NCI-H82 (cell line): ENCODE measurements around the gene BRWD1.

Experiments used
- DNase-seq: peaks from one replicate; lab custom pipeline; 2025; lab: John Stamatoyannopoulos, UW

The BRWD1 gene

GRCh38 chr21:39327727-39328126, 14.3 kb upstream of the BRWD1 start:
- no peak for DNase-seq

DNA sequence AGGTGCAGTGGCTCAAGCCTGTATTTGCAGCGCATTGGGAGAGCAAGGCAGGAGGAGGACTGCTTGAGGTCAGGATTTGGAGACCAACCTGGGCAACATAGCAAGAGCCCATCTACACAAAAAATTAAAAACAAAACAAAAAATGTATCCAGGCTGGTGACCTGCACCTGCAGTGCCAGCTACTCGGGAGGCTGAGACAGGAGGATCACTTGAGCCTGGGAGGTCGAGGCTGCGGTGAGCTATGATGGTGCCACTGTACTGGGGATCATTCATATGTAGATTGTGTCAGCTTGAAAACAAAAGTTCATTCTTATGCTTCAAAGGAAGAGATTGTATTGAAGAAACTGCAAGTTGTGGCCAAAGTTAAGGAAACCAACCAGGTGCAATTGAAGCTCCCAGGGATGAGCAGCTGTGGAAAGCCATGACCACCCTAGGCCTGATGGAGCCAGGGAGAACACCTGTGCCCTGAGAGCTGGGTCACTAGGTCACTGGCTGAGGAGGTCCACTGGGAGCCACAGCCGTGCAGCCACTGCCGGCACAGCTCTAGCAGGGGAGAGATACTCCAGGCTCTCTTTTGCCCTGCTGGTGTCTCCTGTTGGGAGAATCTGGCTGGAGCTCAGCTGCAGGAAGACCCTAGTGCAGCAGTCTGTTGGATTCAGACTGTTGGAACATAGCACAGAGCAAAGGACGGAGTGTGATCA, 13.3 kb upstream of the BRWD1 start:
- DNase-seq = no peak

GRCh38 chr21:39325458-39325857, 12.0 kb upstream of the BRWD1 start:
- DNase-seq = no peak

DNA sequence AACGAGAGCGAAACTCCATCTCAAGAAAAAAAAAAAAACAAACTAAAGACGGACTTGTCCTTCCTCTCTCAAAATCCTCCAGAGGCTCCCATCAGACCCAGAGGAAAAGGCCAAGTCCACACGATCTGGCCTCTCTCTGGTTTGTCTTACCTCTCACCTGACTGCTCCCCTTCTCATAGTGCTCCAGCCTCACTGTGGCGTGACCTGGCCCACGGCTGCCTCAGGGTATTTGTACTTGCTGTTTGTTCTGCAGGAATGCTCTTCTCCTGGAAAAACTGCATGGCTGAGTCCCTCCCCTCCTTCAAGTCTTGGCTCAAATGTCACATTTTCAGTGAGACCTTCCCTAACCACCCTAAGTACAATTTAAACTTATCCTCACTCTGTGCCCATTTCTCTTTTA, 8.0 kb upstream of the BRWD1 start:
- no peak for DNase-seq

- DNase-seq = no peak
Observed at GRCh38 chr21:39319814-39320332, 6.4 kb upstream of the BRWD1 start.

- no peak for DNase-seq
Observed at GRCh38 chr21:39319251-39319756, 5.9 kb upstream of the BRWD1 start.

DNA sequence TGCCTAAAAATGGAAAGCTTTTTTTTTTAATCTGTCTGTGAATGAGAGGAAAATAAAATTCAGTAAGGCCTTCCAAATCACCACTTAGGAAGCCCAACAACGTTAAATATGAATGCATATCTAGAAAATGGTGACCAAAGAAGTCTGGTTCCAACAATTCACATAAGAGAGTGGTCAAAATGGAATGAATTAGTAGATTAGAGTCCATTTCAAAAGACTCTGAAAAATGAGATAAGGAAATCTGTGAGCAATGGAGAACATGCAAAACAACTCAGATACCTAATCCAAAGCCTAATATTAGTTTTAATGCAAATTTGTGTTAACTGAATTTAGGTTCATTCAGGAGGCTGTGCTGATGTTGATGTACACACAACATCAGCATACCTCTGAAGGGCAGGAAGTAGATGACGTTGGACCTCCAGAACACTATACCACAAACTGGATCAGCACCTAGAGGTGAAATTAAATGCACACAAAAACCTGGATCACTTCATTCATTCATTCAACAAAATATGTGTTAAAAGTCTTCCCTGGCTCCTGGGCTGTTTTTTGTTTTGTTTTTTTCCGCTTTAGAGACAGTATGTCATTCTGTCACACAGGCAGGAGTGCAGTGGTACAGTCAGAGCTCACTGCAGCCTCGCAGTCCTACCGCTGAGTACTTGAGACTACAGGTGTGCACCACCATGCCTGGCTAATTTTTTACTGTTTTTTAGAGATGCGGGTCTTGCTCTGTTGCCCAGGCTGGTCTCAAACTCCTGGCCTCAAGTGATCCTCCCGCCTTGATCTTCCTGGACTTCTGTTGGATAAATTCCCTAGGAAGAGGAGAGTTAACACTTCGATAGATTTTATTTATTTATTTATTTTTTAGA, 4.9 kb upstream of the BRWD1 start:
- DNase-seq = no peak

DNA sequence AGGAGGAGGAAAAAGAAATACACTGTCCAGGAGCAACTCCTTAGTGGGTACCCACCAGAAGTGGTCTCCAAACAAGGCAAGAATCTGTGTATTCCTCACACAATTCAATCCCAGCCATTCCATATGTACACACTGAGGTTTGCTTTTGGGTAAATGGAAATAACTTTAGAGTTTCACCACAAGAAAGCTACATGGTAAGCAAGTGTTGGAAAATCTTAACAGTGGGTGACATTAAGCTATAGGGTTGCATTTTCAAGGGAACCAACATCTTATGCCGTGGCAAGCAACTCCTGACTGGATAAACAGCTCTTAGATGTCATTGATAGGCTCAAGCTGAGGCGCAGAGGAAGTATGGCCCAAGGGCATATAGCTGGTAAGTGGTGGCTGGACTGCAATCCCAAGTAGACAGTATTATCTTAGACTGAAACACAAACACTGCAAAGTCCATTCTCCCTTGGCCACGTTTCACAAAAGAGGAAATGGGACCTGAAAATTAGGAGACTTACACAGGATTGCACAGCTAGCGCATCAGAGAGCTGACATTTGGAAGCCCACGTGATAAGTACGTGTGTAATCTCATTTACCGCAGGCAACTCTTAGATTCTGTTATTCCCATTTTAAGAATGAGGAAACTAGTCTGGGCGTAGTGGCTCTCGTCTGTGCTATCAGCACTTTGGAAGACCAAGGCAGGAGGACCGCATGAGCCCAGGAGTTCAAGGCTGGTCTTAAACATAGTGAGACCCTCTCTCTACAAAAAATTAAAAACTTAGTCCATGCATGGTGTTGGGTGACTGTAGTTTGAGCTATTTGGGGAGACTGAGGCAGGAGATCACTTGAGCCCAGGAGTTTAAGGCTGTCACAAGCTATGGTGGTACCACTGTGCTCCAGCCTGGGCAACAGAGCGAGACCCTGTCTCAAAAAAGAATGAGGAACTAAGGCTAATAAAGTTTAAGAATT, 4.0 kb upstream of the BRWD1 start:
- DNase-seq = peak; percentile 54

GRCh38 chr21:39316729-39317128, 3.3 kb upstream of the BRWD1 start:
- no peak for DNase-seq

- DNase-seq = no peak
Observed at GRCh38 chr21:39315603-39316445, 2.4 kb upstream of the BRWD1 start.

DNA sequence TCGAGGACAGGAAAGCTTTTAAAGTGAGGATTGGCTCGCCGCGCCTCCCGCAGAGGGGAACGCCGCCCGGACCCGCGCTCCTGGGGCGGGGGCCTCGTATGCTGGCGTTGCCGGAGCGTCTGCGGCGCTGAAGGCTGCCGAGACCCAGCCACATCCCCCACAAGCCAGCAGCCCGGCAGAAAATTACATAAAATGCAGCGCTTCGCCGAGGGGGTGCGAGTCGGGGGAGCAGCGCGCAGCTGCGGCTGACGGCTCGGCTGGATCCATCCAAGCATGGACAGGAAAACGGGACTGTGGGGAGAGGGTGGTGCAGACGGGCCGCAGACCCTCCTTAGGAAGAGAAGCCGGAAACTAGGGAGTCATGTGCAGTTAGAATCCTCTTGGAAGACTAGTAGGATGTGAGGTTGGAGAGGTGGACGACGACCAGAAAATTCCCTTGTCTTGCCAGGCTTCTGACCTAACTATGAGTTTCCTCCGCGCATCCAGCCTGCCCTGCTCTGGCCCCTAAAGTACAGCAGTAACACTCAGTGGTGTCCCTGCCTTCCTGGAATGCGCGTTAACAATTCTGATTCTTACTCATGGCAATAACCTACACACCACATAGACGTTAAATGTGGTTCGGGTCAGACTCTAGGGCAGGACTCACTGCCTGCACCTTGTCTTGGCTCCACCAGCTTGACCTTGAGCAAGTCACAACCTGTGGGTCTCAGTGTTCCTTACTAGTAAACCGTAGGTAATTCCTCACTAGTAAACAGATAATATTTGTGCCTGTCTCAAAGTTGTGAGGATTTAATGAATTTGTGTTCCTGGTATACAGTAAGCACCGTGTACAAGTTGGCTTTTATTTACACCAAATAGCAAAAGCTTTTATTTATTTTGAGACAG, 953 bp upstream of the BRWD1 start:
- peak; percentile 79 for DNase-seq

DNA sequence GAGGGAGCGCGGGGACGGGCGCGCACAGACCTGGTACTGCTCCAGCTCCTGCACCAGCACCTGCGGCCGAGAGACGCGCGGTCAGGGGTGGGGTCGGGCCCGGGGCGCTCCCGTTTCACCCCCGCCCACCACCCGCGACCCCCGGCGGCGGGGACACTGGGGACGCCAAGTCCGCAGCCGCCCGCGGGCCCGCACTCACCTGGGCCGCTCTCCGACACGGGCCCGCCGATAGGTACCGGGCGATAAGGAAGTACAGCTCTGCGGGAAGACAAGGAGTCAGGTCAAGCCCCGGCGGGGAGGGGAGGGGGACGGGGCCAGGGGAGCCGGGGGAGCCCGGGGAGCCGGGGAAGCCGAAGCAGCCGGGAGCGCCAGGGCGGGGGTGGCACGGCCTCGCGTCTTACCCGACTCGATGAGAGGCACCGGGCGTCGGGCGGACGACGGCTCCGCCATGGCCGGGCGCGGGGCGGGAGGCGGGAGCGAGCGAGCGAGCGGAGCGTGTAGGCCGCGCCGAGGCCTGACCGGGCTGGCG, 326 bp downstream of the BRWD1 start:
- no peak for DNase-seq

DNA sequence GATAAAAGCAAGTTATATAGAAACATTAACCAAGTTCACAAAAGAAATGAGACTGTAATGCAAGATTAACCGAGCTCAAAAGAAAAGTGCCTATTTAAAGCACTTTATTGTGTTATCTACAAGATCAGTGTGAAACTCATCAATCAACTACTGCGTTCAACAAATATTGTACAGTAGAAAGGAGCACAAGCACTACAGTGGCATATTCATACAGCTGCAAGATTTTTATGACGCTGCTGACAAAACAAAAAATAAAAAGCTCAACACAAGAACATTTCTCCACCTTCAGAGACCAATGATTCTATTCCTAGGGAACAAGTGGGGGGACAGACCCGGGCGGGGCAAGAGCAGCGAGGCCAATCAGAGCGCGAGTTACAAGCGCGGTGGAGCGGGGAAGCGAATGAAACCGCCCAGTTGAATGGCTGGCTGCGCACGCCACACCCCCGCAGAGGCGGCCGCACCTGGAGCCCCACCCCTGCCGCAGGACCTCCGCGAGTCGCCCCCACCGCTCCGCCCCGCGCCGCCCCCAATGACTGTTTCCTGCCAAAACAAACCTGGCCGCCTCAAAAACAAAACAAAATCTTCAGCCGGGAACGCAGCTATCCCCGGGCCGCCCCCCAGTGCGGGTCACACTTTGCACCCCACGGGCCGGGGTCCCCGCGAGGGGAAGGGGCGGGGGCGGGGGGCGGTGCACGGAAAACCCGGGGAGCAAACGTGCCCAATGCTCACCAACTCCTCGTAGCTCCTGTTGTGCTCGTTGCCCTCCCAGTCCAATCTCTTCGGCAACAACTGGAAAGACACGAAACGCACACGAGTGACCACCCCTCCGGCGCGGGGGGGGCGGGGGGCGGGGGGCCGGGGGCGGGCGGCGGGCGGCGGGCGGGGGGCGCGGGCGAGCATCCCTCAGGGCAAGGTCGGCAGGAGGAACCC, 1.1 kb downstream of the BRWD1 start:
- peak; percentile 93 for DNase-seq

DNA sequence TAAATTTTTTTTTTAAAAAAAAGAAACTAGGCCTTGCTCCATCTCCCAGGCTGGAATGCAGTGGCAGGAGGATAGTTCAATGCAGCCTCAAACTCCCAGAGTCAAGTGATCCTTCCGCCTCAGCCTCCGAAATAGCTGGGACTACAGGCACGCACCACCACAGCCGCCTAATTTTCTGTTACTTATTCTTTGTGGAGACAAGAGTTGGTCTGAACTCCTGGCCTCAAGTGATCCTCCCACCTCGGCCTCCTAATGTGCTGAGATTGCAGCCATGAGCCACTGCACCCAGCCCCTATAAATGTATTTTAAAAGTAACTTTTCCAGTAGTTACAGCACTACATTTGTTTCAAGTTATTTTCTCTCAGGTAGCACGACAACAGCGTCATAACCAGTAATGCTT, 2.3 kb downstream of the BRWD1 start:
- DNase-seq = no peak

- DNase-seq = peak; percentile 55
Observed at GRCh38 chr21:39307466-39307865, 6.0 kb downstream of the BRWD1 start.

DNA sequence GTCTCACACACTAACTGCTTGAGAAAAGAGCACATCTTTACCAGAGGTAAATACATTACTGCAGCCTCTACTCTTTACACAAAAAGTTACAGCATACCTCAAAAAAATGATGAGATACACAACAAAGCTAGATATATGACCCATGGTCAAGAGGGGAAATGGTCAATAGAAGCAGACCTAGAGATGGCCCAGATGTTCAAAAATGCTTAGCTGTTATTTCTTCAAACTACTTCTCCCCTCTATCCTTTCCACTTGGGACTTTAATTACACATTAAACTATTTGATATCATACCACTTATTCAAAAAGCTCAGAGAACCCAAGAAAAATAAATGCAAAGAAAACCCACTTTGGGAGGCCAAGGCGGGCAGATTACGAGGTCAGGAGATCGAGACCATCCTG, 12.8 kb downstream of the BRWD1 start:
- DNase-seq = no peak

GRCh38 chr21:39296891-39297290, 16.5 kb downstream of the BRWD1 start:
- DNase-seq = no peak

- DNase-seq = no peak
Observed at GRCh38 chr21:39288987-39289386, 24.4 kb downstream of the BRWD1 start.

GRCh38 chr21:39282911-39283310, 30.5 kb downstream of the BRWD1 start:
- no peak for DNase-seq
